NB4 (cell line): ENCODE results near the gene HEBP1.
"Not testable (repeated sequence)": the region's sequence is repeated elsewhere in the genome, so short reads cannot be mapped to it uniquely, and the experiment has no call there.

Experiments
- POLR2A ChIP-seq: IDR thresholded peaks from 2 replicates; pipeline ENCODE4 v1.6.1; 2011; ENCODE audit warnings: mild to moderate bottlenecking; ENCODE audit not compliant: insufficient read length; ENCODE audit errors: extremely low read depth
- TF ChIP-seq, protein P1 (sequence below): IDR thresholded peaks from one replicate; pipeline ENCODE4 v1.5.1; 2012; ENCODE audit warnings: low read depth, low read length
- TF ChIP-seq, protein P2 (sequence below): IDR thresholded peaks from 2 replicates; pipeline ENCODE4 v1.6.1; 2011; ENCODE audit warnings: low read depth, low read length

DNA sequence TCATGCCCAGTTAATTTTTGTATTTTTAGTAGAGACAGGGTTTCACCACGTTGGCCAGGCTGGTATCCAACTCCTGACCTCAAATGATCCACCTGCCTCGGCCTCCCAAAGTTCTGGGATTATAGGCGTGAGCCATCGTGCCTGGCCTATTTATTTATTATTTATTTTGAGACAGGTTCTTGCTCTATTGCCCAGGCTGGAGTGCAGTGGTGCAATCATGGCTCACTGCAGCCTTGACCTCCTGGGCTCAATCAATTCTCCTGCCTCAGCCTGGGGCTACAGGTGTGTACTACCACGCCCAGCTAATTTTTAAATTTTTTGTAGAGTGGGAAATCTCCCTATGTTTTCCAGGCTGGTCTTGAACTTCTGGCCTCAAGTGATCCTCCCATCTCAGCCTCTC is 35.3 kb upstream of the HEBP1 start:
- TF ChIP-seq, protein P1, sequence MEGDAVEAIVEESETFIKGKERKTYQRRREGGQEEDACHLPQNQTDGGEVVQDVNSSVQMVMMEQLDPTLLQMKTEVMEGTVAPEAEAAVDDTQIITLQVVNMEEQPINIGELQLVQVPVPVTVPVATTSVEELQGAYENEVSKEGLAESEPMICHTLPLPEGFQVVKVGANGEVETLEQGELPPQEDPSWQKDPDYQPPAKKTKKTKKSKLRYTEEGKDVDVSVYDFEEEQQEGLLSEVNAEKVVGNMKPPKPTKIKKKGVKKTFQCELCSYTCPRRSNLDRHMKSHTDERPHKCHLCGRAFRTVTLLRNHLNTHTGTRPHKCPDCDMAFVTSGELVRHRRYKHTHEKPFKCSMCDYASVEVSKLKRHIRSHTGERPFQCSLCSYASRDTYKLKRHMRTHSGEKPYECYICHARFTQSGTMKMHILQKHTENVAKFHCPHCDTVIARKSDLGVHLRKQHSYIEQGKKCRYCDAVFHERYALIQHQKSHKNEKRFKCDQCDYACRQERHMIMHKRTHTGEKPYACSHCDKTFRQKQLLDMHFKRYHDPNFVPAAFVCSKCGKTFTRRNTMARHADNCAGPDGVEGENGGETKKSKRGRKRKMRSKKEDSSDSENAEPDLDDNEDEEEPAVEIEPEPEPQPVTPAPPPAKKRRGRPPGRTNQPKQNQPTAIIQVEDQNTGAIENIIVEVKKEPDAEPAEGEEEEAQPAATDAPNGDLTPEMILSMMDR = not testable (repeated sequence)
- not testable (repeated sequence) for TF ChIP-seq POLR2A
- TF ChIP-seq, protein P2, sequence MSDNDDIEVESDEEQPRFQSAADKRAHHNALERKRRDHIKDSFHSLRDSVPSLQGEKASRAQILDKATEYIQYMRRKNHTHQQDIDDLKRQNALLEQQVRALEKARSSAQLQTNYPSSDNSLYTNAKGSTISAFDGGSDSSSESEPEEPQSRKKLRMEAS = not testable (repeated sequence)
